GM21360 (cell line): ENCODE results near the gene EPG5.
"Not testable (repeated sequence)": the region's sequence is repeated elsewhere in the genome, so short reads cannot be mapped to it uniquely, and the experiment has no call there.

Source experiments
- ATAC-seq: cut with Tn5 transposase; IDR thresholded peaks from one replicate; pipeline ENCODE4 v1.9.1; 2021; ENCODE audit warnings: mild to moderate bottlenecking, moderate library complexity; ENCODE audit not compliant: unreplicated experiment

EPG5 gene, protein sequence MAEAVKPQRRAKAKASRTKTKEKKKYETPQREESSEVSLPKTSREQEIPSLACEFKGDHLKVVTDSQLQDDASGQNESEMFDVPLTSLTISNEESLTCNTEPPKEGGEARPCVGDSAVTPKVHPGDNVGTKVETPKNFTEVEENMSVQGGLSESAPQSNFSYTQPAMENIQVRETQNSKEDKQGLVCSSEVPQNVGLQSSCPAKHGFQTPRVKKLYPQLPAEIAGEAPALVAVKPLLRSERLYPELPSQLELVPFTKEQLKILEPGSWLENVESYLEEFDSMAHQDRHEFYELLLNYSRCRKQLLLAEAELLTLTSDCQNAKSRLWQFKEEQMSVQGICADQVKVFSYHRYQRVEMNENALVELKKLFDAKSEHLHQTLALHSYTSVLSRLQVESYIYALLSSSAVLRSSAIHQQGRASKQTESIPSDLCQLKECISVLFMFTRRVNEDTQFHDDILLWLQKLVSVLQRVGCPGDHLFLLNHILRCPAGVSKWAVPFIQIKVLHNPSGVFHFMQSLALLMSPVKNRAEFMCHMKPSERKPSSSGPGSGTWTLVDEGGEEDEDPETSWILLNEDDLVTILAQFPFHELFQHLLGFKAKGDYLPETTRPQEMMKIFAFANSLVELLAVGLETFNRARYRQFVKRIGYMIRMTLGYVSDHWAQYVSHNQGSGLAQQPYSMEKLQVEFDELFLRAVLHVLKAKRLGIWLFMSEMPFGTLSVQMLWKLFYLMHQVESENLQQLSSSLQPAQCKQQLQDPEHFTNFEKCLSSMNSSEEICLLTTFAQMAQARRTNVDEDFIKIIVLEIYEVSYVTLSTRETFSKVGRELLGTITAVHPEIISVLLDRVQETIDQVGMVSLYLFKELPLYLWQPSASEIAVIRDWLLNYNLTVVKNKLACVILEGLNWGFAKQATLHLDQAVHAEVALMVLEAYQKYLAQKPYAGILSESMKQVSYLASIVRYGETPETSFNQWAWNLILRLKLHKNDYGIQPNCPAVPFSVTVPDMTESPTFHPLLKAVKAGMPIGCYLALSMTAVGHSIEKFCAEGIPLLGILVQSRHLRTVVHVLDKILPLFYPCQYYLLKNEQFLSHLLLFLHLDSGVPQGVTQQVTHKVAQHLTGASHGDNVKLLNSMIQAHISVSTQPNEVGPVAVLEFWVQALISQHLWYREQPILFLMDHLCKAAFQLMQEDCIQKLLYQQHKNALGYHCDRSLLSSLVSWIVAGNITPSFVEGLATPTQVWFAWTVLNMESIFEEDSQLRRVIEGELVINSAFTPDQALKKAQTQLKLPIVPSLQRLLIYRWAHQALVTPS (N-terminal part only)

DNA sequence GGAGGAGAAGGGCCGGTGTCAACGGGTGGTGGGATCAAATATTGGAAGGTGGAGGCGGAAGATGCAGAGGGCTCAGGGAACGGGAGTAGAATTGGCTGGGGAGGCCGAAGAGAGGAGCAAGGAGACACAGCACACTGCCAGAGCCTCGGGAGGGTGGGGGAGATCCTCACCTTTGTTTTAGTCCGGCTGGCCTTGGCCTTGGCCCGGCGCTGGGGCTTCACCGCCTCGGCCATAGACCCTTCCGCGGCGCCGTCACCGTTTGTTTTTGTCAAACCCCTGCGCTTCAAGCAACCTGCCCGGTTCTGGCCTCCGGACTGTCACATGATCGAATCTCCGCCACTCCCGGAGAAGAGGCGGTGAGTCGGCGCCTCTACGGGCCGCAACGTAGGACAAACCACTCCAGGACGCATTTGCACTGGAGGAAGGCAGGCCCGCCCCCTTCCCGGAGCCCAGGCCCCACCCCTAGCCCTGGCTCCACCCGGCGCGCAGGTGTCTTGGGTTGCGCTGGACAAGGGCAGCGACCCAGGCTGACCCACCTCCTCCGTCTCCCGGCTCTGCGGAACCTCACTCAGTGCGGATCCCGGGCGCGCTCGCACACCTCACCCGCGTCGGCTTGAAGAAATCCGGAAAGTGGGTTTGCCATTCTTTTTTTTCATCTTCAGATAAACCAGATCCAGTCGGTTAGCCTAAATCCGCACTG is at the start of gene EPG5:
Gene EPG5 (minus strand): TSS at position 323 of the 700 bp plus-strand sequence. CDS start 90 bp downstream, at position 233.
- ATAC-seq = peak; percentile 90

- peak; percentile 71 for ATAC-seq
Measured at GRCh38 chr18:46013484-46014189, 46.5 kb upstream of the EPG5 start.

- no peak for ATAC-seq
Measured at GRCh38 chr18:46010676-46011075, 43.5 kb upstream of the EPG5 start.

GRCh38 chr18:46010050-46010449 is 42.9 kb upstream of the EPG5 start:
- no peak for ATAC-seq

GRCh38 chr18:46009125-46009840 is 42.2 kb upstream of the EPG5 start:
- ATAC-seq = no peak

DNA sequence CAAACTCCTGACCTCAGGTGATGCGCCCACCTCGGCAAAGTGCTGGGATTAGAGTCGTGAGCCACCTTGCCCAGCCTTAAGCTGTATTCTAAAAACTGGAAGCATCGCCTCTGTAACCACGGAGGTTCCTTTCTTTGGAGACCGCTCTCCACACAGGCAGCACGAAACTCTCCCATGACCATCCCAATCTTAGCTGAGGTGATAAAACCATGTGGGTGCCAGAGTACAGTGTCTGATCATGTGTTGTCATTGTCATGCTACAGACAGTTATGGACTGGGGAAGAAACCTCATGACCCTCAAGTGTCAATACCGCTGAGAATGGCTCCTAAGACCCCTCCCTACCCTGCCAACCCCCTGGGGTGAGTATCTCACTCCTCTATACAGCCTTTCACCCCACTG is 41.4 kb upstream of the EPG5 start:
- ATAC-seq = no peak

- ATAC-seq = no peak
Measured at GRCh38 chr18:46007165-46007564, 40.0 kb upstream of the EPG5 start.

DNA sequence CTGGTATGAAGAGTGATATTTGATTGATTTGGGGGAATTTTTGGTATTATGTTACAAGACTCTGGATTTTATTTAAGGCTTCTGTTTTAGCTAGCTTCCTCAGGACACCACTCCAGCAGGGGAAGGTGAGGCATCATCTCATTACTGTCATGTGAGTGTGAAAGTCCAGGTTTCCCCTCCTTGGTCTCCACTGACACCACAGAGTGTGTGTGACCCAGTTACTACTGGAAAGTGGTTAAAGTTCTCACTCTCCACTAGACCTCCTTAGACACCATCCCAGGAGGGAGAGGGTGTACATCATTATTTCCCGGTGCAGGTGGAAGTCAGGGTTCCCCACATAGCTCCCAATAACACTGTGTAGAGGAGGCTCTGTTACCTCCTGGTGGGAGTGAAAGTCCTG is 35.8 kb upstream of the EPG5 start:
- no peak for ATAC-seq

DNA sequence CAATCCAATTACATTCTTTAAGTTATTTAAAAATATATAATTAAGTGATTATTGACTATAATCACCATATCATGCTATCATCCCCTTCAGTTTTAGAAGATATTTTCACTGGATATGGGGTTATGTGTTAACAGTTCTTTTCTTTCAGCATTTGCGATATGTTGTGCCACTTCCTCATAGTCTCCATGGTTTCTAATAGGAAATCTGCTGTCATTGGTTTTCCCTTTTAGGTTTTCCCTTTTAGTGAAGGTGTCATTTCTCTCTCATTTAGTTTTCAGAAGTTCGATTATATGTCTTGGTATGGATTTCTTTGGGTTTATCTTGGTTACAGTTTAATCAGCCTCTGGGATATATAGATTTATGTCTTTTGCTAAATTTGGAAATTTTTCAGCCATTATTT is 34.8 kb upstream of the EPG5 start:
- no peak for ATAC-seq

DNA sequence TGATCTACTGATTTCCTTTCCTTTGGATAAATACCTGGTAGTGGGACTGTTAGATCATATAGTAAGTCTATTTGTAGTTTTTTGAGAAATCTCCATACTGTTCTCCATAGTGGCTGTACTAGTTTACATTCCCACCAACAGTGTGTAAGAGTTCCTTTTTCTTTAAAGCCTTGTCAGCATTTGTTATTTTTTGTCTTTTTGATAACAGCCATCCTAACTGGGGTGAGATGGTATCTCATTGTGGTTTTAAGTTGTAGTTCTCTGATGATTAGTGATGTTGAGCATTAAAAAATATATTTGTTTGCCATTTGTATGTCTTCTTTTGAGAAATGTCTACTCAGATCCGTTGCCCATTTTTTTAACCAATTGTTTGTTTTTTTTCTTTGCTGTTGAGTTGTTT is 33.9 kb upstream of the EPG5 start:
- ATAC-seq = no peak

DNA sequence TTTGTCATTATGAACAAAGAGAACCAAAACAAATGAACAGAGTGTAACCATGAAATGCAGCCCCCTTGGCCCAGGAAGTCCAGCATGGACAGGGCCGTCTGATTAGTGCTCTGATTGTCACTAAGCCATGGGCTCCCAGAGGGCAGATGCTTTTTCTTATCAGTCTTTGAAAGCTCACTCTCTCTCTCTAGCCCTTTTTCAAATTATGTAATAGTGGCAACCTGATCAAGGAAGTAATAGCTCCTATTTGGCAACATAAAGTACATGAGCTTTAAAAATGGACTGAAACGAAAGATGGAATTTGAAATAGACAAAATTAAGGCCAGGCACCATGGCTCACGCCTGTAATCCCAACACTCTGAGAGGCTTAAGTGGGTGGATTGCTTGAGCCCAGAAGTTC is 32.4 kb upstream of the EPG5 start:
- ATAC-seq = no peak

DNA sequence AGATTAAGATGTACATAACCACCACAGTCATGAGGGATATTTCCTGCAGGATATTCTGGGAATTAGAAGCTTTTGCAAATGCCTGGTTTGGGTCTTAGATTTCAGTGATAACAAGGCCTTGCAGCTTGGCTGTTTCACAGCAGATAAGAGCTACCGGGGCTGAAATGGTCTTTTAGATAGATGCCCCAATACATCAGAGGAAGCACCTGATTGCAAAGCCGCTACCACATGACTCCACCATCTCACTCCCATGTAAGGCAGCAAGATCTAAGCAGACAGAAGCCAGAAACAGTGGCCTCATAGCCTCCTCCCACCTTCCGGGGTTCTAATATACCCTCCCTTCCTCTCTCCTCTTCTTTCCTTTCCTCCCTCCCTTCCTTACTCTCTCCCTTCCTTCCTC is 31.1 kb upstream of the EPG5 start:
- no peak for ATAC-seq

GRCh38 chr18:45997700-45998151 is 30.6 kb upstream of the EPG5 start:
- ATAC-seq = no peak

DNA sequence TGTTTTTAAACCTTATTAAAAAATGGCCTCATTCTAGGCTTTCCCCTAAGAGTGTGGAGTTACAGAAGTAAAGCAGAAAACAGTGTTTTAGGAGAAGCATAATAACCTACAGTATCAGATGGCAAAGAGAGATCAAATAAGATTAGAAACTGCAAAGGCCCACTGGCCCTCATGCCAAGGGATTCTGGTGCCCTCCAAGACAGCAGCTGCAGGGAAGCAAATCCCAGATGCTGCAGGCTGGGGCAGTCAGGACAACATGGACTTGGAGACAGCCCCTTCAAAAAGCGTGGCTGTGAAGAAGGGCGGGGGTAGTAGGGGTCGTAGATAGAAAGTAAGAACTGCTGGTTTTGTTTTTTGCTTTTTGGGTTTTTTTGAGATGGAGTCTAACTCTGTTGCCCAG is 28.3 kb upstream of the EPG5 start:
- ATAC-seq = no peak

GRCh38 chr18:45993438-45993837 is 26.3 kb upstream of the EPG5 start:
- ATAC-seq = no peak

DNA sequence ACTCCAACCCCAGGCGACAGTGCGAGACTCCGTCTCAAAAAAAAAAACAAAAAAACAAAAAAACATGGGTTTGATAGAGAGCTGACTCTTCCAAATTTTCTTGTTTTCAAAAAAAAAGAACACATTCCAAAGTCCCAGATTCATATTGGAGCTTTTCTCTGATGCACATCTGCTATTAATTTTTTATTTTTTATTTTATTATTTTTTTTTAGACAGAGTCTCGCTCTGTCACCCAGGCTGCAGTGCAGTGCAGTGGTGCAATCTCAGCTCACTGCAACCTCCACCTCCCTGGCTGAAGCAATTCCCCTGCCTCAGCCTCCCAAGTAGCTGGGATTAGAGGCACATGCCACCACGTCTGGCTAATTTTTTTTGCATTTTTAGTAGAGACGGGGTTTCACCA is 25.4 kb upstream of the EPG5 start:
- not testable (repeated sequence) for ATAC-seq

GRCh38 chr18:45991788-45992187 is 24.7 kb upstream of the EPG5 start:
- ATAC-seq = no peak

DNA sequence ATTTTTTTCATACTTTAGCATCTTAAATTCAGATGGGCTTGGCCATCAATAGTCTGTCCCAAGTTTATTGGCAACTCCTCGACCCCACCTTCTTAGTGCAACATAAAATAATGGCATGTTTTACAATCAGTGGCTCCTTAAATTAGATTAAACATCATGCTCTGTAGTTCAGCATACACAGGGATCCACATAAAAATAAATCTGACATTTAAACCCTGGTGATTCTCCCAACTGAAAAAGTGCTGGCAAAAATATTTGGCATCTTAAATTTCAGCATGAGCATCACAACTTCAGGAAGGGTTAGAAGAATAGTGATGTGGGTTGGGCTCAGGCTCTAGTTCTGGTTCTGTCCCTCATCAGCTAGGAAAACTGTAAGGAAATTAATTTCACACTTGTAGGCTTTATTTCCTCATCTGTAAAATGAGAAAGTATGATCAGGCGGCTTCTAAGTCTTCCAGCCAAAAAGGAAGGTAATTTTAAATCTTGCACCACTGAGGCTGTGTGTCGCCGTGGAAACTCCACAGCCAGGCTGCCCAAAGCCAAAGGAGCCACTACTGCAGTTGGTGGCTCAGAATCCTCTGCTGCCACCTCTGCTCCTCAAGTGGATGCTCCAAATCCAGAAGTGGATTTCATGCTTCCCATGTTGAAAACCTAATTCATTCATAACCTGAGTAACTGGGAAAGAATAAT is 17.6 kb upstream of the EPG5 start:
- ATAC-seq = no peak

- ATAC-seq = no peak
Measured at GRCh38 chr18:45981821-45982220, 14.7 kb upstream of the EPG5 start.
